NK-92 (cell line): Measurements from ENCODE around the gene SFMBT2.

ENCODE experiments used
- DNase-seq: peaks from one replicate; lab custom pipeline; 2025; ENCODE audit not compliant: unreplicated experiment; lab: John Stamatoyannopoulos, UW

The SFMBT2 gene

GRCh38 chr10:7365027-7365745 is 45.6 kb downstream of the SFMBT2 start:
- no peak for DNase-seq

GRCh38 chr10:7364474-7364873 is 46.4 kb downstream of the SFMBT2 start:
- no peak for DNase-seq

- no peak for DNase-seq
These were observed 47.1 kb downstream of the SFMBT2 start for GRCh38 chr10:7363700-7364099.

- no peak for DNase-seq
These were observed 48.4 kb downstream of the SFMBT2 start for GRCh38 chr10:7362471-7362870.

- no peak for DNase-seq
These were observed 49.5 kb downstream of the SFMBT2 start for GRCh38 chr10:7361316-7361715.

GRCh38 chr10:7359954-7360353 is 50.9 kb downstream of the SFMBT2 start:
- DNase-seq = no peak

GRCh38 chr10:7359356-7359755 is 51.5 kb downstream of the SFMBT2 start:
- DNase-seq = no peak

- no peak for DNase-seq
These were observed 53.6 kb downstream of the SFMBT2 start for GRCh38 chr10:7357193-7357592.

GRCh38 chr10:7354330-7355047 is 56.3 kb downstream of the SFMBT2 start:
- DNase-seq = no peak

- no peak for DNase-seq
These were observed 58.9 kb downstream of the SFMBT2 start for GRCh38 chr10:7351894-7352293.

GRCh38 chr10:7350541-7351195 is 60.2 kb downstream of the SFMBT2 start:
- no peak for DNase-seq

GRCh38 chr10:7345717-7346116 is 65.1 kb downstream of the SFMBT2 start:
- DNase-seq = no peak

GRCh38 chr10:7343040-7343439 is 67.8 kb downstream of the SFMBT2 start:
- DNase-seq = no peak

- DNase-seq = no peak
These were observed 70.5 kb downstream of the SFMBT2 start for GRCh38 chr10:7340179-7340874.

GRCh38 chr10:7339510-7339909 is 71.3 kb downstream of the SFMBT2 start:
- DNase-seq = no peak

- no peak for DNase-seq
These were observed 72.4 kb downstream of the SFMBT2 start for GRCh38 chr10:7338469-7338868.

GRCh38 chr10:7337431-7338171 is 73.2 kb downstream of the SFMBT2 start:
- no peak for DNase-seq

- DNase-seq = no peak
These were observed 74.9 kb downstream of the SFMBT2 start for GRCh38 chr10:7335977-7336376.

- DNase-seq = no peak
These were observed 76.2 kb downstream of the SFMBT2 start for GRCh38 chr10:7334642-7334964.

GRCh38 chr10:7333961-7334641 is 76.7 kb downstream of the SFMBT2 start:
- DNase-seq = no peak
